Erythroblast (primary cell): Measurements from ENCODE around the gene ANKRD33B.

Experiments used
- DNase-seq, 2 experiments: peaks; one replicate each; lab custom pipeline; 2025; lab: John Stamatoyannopoulos, UW
- GATA1 ChIP-seq: IDR thresholded peaks from 2 replicates; pipeline ENCODE4 v1.6.1; 2011; ENCODE audit warnings: low read depth, mild to moderate bottlenecking, control low read depth, low read length, moderate library complexity
- POLR2A ChIP-seq: IDR thresholded peaks from 2 replicates; pipeline ENCODE4 v1.6.1; 2011; ENCODE audit warnings: mild to moderate bottlenecking, low read length

ANKRD33B gene

GRCh38 chr5:10528827-10529226, 35.0 kb upstream of the ANKRD33B start:
- no peak for DNase-seq
- no peak for TF ChIP-seq GATA1
- TF ChIP-seq POLR2A, result no peak

- TF ChIP-seq GATA1 (no peak), POLR2A (no peak)
These were observed 33.1 kb upstream of the ANKRD33B start for GRCh38 chr5:10530601-10531320.

GRCh38 chr5:10532421-10532820, 31.4 kb upstream of the ANKRD33B start:
- no peak for TF ChIP-seq POLR2A
- no peak for TF ChIP-seq GATA1
- DNase-seq, result peak in 1 of 2 experiments; percentile 14

More at GRCh38 chr5:10530601-10531320, 33.1 kb upstream of the ANKRD33B start:
- no peak for DNase-seq

GRCh38 chr5:10533226-10533625, 30.6 kb upstream of the ANKRD33B start:
- DNase-seq, result no peak
- TF ChIP-seq POLR2A (no peak), GATA1 (no peak)

GRCh38 chr5:10534561-10535530, 29.0 kb upstream of the ANKRD33B start:
- TF ChIP-seq POLR2A (no peak), GATA1 (no peak)
- no peak for DNase-seq

GRCh38 chr5:10536511-10536910, 27.4 kb upstream of the ANKRD33B start:
- no peak for TF ChIP-seq GATA1
- no peak for TF ChIP-seq POLR2A
- peak in 1 of 2 experiments; percentile 47 for DNase-seq

- DNase-seq, result peak; percentile 32 to 55
These were observed 26.8 kb upstream of the ANKRD33B start for GRCh38 chr5:10536931-10537579.

GRCh38 chr5:10537624-10538023, 26.2 kb upstream of the ANKRD33B start:
- no peak for DNase-seq
- no peak for TF ChIP-seq GATA1
- no peak for TF ChIP-seq POLR2A

More at GRCh38 chr5:10536931-10537579, 26.8 kb upstream of the ANKRD33B start:
- TF ChIP-seq GATA1 (no peak), POLR2A (no peak)

- DNase-seq, result no peak
These were observed 25.6 kb upstream of the ANKRD33B start for GRCh38 chr5:10538103-10538788.

GRCh38 chr5:10538789-10539686, 24.8 kb upstream of the ANKRD33B start:
- DNase-seq, result no peak
- TF ChIP-seq POLR2A, result no peak
- no peak for TF ChIP-seq GATA1

More at GRCh38 chr5:10538103-10538788, 25.6 kb upstream of the ANKRD33B start:
- TF ChIP-seq GATA1 (no peak), POLR2A (no peak)

GRCh38 chr5:10539687-10539998, 24.2 kb upstream of the ANKRD33B start:
- TF ChIP-seq GATA1, result no peak
- TF ChIP-seq POLR2A, result no peak

GRCh38 chr5:10540036-10540544, 23.8 kb upstream of the ANKRD33B start:
- no peak for DNase-seq
- TF ChIP-seq POLR2A (no peak), GATA1 (no peak)

More at GRCh38 chr5:10539687-10539998, 24.2 kb upstream of the ANKRD33B start:
- DNase-seq, result no peak
